ENCODE measurements around the gene RSU1.

Gene RSU1

DNA sequence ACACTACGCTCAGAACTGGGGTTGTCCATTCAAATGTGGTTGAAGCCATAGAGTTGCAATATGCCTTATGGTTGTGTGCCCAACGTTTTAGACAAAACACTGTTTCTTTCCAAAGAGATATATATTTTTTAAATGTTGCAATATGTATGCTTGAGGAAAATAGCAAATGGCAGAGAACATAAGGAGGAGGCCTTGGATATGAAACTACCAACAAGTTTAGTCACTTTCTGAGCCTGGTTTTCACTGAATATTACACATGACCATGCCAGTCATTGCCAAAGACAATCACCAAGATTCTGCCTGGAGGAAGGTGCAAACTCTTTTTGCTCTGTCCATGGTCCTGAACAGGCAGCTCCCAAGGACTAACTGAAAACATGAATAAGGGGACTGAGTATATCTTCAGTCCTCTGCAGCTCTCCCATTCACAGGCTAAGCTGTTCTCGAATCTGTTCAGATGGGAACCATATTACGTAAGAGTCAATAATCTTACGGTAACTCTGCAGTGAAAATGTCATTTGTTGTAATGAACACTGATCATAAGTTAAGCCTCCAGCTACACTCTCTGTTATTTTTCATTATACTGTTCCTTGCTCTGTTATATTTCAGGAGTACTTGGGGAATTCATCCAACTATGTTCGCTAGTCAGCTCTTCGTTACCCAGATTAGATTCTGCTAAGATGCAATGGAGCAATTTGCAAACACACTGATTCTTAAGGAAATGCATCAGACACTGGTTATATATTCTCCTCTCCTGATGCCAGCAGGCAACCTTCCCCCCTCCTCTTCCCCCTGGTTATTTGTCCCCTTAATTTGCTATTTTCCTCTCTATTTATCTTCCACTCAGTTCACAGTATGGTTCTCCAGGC, 204.9 kb downstream of the RSU1 start:
- no peaks in the 10 kb centered on the region for H3K9me3 ChIP-seq (ENCODE audit: low read length)
- H3K36me3 ChIP-seq (ENCODE audit: insufficient read depth, low read length), result no peaks in the 10 kb centered on the region
- no peak overlapping the region for H2AFZ ChIP-seq (ENCODE audit: low read depth, low read length)

DNA sequence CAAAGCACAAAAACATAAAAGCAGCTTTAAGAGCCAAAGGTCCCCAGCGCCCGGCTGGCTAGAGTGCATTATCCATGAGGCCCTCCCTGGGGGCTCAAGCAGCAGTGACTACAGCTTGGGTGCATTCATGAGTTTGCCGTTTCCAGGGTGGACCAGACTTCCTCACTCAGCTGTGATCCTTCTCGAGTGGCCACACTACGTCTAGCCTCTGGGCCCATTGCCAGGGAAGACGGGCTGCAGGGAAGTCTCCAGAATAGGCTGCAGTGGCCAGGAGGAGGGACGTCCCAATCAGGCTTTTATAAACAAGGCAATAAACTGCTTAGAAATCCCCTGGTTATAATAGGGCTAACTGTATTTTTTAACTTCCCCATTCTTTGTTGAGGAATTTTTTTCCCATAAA, 206.2 kb downstream of the RSU1 start:
- no peak overlapping the region for H3K4me3 ChIP-seq (ENCODE audit: low read length)
- H2AFZ ChIP-seq (ENCODE audit: low read depth, low read length), result no peak overlapping the region
- H3K4me1 ChIP-seq (ENCODE audit: insufficient read depth, low read length), result no peaks in the 10 kb centered on the region
- no peaks in the 10 kb centered on the region for H3K27me3 ChIP-seq (ENCODE audit: insufficient read depth, low read length)
- H3K36me3 ChIP-seq (ENCODE audit: insufficient read depth, low read length), result no peaks in the 10 kb centered on the region
- no peaks in the 10 kb centered on the region for H3K9me3 ChIP-seq (ENCODE audit: low read length)

More for the DNA sequence above, 204.9 kb downstream of the RSU1 start:
- Histone ChIP-seq H3K4me1 (ENCODE audit: insufficient read depth, low read length) (no peaks in the 10 kb centered on the region), H3K27me3 (ENCODE audit: insufficient read depth, low read length) (no peaks in the 10 kb centered on the region), H3K4me3 (ENCODE audit: low read length) (no peak overlapping the region)

DNA sequence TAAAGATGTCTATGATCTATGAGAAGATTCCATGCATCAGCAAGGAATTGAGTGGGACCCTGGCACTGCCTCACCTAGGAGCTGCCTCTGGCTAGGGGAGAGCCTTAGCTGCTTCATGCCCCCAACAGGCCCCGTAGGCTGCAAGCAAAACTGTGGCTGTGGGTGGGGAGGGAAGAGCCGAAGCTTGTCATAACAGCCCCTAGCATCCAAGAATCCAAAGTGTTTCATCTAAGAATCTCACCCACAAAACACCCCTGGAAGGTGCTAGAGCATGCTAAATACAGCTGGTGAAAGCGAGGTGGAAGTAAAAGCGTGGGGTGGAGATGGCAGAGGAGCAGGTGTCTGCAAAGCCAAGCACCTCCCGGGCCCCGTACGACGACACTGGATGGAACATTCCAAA, 208.0 kb downstream of the RSU1 start:
- no peaks in the 10 kb centered on the region for H3K4me1 ChIP-seq (ENCODE audit: insufficient read depth, low read length)
- no peaks in the 10 kb centered on the region for H3K9me3 ChIP-seq (ENCODE audit: low read length)
- no peaks in the 10 kb centered on the region for H3K36me3 ChIP-seq (ENCODE audit: insufficient read depth, low read length)
- H2AFZ ChIP-seq (ENCODE audit: low read depth, low read length), result no peak overlapping the region
- no peaks in the 10 kb centered on the region for H3K27me3 ChIP-seq (ENCODE audit: insufficient read depth, low read length)
- no peak overlapping the region for H3K4me3 ChIP-seq (ENCODE audit: low read length)

DNA sequence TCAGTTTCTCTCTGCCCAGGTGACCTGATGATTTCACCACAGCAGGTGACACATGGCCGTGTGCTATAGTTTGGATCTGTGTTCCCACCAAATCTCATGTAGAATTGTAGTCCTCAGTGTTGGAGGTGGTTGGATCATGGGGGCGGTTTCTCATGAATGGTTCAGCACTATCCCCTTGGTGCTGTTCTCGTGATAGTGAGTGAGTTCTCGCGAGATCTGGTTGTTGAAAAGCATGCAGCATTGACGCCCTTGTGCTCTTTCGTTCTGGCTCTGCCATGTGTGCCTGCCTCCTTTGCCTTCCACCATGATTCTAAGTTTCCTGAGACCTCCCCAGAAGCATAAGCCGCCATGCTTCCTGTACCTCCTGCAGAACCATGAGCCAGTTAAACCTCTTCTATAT, 210.3 kb downstream of the RSU1 start:
- no peaks in the 10 kb centered on the region for H3K4me1 ChIP-seq (ENCODE audit: insufficient read depth, low read length)
- H3K4me3 ChIP-seq (ENCODE audit: low read length), result no peak overlapping the region
- H2AFZ ChIP-seq (ENCODE audit: low read depth, low read length), result no peak overlapping the region
- no peaks in the 10 kb centered on the region for H3K27me3 ChIP-seq (ENCODE audit: insufficient read depth, low read length)
- no peaks in the 10 kb centered on the region for H3K9me3 ChIP-seq (ENCODE audit: low read length)
- no peaks in the 10 kb centered on the region for H3K36me3 ChIP-seq (ENCODE audit: insufficient read depth, low read length)

DNA sequence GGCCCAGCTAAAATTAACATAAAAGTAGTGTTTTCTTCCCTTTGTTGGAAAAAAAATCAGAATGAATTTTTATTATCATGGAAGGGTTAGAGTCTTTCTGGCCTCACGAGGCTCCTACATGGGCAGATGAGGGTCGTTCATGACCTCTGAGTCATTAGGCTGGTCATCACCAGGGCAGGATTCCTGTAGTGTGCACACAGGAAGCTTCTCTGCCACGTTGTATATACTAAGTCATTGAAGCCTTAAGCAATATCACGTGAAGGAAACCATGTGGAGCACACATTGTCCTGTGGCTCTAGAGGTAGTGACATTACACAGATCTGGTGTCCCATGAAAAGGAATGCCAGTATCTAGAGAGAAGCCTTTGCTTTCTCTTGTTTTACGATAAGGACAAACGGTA, 210.8 kb downstream of the RSU1 start:
- Histone ChIP-seq H3K27me3 (ENCODE audit: insufficient read depth, low read length) (no peaks in the 10 kb centered on the region), H3K9me3 (ENCODE audit: low read length) (no peaks in the 10 kb centered on the region), H2AFZ (ENCODE audit: low read depth, low read length) (no peak overlapping the region), H3K4me3 (ENCODE audit: low read length) (no peak overlapping the region), H3K4me1 (ENCODE audit: insufficient read depth, low read length) (no peaks in the 10 kb centered on the region), H3K36me3 (ENCODE audit: insufficient read depth, low read length) (no peaks in the 10 kb centered on the region)

DNA sequence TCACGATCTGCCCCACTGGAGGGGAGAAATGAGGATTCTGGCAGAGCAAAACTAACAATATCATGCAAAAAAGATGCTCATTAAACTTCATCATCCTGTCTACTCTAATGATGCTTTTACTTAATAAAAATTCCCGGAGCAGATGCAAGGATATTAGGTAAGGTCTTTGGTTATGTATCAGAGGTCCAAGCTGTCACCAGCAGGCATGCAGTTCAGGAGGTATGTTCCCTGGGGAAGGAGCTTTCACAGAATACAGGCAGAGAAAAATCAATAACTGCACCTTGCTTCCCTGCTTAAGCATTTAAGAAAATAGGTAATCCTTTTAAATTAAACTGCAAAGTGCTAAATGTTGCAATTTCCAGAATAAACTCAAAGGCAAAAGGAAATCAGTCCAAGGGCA, 213.9 kb downstream of the RSU1 start:
- Histone ChIP-seq H2AFZ (ENCODE audit: low read depth, low read length) (no peak overlapping the region), H3K36me3 (ENCODE audit: insufficient read depth, low read length) (no peaks in the 10 kb centered on the region), H3K9me3 (ENCODE audit: low read length) (no peaks in the 10 kb centered on the region), H3K4me1 (ENCODE audit: insufficient read depth, low read length) (no peaks in the 10 kb centered on the region), H3K27me3 (ENCODE audit: insufficient read depth, low read length) (no peaks in the 10 kb centered on the region), H3K4me3 (ENCODE audit: low read length) (no peak overlapping the region)

DNA sequence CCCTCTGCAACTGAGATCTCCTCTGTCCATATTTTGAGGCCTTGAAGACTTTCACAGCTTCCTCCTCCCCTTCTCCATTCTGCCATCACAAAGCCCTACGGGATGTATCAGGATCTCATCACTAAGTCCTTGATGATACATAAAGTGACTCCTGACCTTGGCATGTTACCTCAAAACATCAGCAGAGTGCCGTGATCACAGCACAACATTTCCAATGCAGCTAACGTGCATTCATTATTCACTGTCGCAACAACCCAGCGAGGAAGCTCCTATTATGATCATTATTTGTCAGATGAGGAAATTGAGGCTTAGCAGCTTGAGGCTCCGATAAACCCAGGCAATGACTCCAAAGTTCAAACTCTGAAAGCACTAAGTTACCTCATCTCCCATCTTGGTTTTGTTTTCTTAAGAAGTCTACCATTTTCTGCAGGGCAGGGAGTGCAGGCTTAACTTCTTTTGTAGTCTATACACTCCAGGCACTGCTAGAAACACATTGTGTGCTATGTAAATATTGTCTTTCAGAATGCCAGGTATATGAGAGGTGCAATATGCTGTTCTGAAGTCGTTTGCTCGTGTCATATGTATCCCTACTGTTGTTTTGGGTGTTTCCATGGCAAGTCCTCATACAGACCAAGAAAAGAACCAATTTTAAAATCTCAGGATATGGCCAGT, 215.0 kb downstream of the RSU1 start:
- Histone ChIP-seq H3K9me3 (ENCODE audit: low read length) (no peaks in the 10 kb centered on the region), H3K36me3 (ENCODE audit: insufficient read depth, low read length) (no peaks in the 10 kb centered on the region), H3K4me3 (ENCODE audit: low read length) (no peak overlapping the region), H2AFZ (ENCODE audit: low read depth, low read length) (no peak overlapping the region), H3K27me3 (ENCODE audit: insufficient read depth, low read length) (no peaks in the 10 kb centered on the region), H3K4me1 (ENCODE audit: insufficient read depth, low read length) (no peaks in the 10 kb centered on the region)

DNA sequence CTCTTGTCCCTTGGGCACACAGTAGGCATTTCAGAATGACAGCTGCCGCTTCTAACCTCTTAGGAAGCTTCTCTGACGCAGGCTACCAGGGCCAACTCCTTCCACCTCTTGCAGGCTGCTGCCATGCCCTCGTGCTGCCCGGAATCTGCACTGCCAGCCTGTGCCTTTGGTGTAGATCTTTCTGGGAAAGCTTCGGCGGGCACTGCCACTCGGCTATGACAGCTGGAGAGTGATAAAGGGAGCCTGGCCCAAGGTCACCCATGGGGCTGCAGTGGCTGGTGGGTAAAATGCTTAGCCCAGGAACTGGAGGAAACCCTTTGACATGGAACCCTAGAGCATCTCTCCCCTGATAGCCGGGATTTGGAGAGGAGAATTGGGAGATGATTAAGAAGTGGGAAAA, 217.6 kb downstream of the RSU1 start:
- H2AFZ ChIP-seq (ENCODE audit: low read depth, low read length), result no peak overlapping the region
- no peaks in the 10 kb centered on the region for H3K9me3 ChIP-seq (ENCODE audit: low read length)
- no peaks in the 10 kb centered on the region for H3K36me3 ChIP-seq (ENCODE audit: insufficient read depth, low read length)
- no peaks in the 10 kb centered on the region for H3K4me1 ChIP-seq (ENCODE audit: insufficient read depth, low read length)
- no peak overlapping the region for H3K4me3 ChIP-seq (ENCODE audit: low read length)
- no peaks in the 10 kb centered on the region for H3K27me3 ChIP-seq (ENCODE audit: insufficient read depth, low read length)

DNA sequence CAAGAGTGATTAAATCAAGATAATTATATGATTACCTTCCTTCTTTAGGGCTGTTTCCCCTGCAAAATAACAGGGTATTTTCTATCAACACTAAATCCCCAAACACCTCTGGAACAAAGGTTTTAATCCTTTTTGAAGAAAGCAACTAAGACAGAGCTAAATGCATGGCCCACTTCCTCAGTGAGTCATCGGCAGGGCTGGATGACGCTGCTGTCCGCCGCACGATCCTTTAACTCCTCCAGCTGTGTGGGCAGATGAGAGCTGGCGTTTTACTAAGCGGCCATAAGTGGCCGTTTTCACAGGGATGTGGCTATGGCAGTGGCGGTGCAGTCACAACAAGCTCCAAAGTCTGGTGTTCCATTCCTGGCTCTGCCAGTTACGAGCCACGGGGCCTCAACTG, 219.6 kb downstream of the RSU1 start:
- no peak overlapping the region for H3K4me3 ChIP-seq (ENCODE audit: low read length)
- no peaks in the 10 kb centered on the region for H3K27me3 ChIP-seq (ENCODE audit: insufficient read depth, low read length)
- H2AFZ ChIP-seq (ENCODE audit: low read depth, low read length), result no peak overlapping the region
- no peaks in the 10 kb centered on the region for H3K4me1 ChIP-seq (ENCODE audit: insufficient read depth, low read length)
- no peaks in the 10 kb centered on the region for H3K36me3 ChIP-seq (ENCODE audit: insufficient read depth, low read length)
- H3K9me3 ChIP-seq (ENCODE audit: low read length), result no peaks in the 10 kb centered on the region

DNA sequence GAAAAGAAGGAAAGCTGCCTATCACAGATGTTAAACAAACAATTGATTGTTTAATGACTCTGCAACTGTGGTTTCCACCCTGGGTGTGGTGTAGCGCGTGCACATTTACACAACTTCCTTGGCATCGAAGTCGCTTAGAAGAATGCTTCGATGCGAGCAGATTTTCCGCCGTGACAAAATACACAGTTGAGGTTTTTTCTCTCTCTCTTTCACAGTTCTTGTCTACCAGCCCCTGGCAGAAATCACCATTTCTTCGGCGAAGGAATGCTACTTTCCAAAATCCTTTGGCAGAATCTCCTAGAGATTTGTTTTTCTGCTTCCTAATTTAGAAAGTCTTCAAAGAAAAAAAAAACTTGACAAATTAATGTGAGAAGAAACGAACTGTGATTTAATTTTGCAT, 224.8 kb downstream of the RSU1 start:
- no peaks in the 10 kb centered on the region for H3K27me3 ChIP-seq (ENCODE audit: insufficient read depth, low read length)
- no peaks in the 10 kb centered on the region for H3K36me3 ChIP-seq (ENCODE audit: insufficient read depth, low read length)
- H2AFZ ChIP-seq (ENCODE audit: low read depth, low read length), result no peak overlapping the region
- no peak overlapping the region for H3K4me3 ChIP-seq (ENCODE audit: low read length)
- no peaks in the 10 kb centered on the region for H3K9me3 ChIP-seq (ENCODE audit: low read length)
- H3K4me1 ChIP-seq (ENCODE audit: insufficient read depth, low read length), result peaks cover 6% of the 10 kb centered on the region

DNA sequence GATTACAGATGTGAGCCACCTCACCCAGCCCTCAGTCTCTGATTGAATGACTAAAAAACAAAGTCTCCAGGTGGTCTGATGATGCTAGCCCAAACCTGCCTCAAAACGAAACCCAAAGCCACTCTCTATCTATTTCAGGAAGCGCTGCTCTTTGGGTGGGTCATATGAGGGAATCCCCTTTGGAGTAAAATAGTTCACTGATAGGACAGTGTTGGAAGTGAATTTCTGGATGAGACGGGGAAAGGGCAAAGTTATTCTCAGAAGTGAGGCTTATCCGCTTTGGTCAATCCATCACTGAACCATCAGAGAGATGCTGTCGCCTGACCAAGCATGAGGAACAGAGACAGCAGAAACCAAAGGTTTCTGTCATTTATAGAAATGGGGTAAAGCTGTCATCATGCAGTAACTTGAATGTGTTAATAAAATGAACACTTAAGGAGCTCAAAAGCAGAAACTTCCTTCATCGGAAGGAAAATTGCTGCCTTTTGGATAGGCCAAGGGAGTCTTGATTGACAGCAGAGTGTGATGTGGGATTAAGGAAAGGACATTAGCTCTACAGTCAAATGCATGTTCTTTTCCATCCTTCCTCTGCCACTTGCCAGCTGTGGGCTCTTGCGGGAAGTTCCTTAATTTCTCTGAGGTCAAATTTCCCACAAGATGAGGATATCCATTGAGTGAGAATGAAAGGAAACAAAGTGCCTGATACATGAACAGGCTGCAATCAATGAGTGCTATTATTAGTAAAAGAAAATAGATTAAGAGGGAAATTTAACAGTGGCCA, 230.7 kb downstream of the RSU1 start:
- Histone ChIP-seq H3K4me3 (ENCODE audit: low read length) (no peak overlapping the region), H3K36me3 (ENCODE audit: insufficient read depth, low read length) (no peaks in the 10 kb centered on the region), H3K4me1 (ENCODE audit: insufficient read depth, low read length) (no peaks in the 10 kb centered on the region), H3K27me3 (ENCODE audit: insufficient read depth, low read length) (no peaks in the 10 kb centered on the region), H2AFZ (ENCODE audit: low read depth, low read length) (no peak overlapping the region), H3K9me3 (ENCODE audit: low read length) (no peaks in the 10 kb centered on the region)

DNA sequence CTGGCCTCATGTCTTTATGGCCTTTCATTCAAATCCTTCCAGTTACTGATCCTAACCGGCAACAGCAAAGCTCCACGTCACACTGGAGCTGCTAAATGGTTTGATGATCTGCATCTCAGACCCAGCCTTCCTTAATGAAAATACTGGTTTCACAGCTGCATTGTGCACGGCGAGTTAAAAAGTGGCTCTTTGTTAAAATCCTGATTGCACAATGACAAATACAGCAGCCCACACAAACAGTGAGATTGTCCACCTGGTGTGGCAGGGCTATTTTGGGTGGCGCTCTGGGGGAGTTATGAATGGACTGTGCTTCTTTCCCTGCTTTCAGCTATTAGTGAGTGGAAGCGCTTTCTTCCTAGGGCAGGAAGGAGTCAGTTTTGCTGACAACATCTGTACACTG, 232.1 kb downstream of the RSU1 start:
- no peak overlapping the region for H2AFZ ChIP-seq (ENCODE audit: low read depth, low read length)
- H3K27me3 ChIP-seq (ENCODE audit: insufficient read depth, low read length), result no peaks in the 10 kb centered on the region
- no peaks in the 10 kb centered on the region for H3K9me3 ChIP-seq (ENCODE audit: low read length)
- H3K4me3 ChIP-seq (ENCODE audit: low read length), result no peak overlapping the region
- no peaks in the 10 kb centered on the region for H3K4me1 ChIP-seq (ENCODE audit: insufficient read depth, low read length)
- no peaks in the 10 kb centered on the region for H3K36me3 ChIP-seq (ENCODE audit: insufficient read depth, low read length)

DNA sequence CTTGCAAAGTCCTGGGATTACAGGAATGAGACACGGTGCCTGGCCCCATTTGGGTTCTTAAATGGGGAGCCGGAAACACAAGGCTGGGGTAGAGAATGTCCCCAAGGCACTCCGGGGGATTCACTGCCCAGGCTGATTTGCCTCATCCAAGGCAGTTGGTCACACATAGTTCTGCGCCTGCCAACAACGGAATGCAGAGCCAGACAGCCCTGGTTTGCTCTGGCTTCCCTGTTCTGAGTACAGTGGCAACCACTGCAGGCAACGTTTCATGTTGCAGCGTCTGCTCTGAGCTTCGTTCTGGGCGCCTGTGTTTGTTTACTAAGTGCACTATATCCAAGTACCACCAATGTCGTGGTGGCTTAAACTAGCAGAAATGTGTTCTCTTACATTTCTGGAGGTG, 233.8 kb downstream of the RSU1 start:
- no peak overlapping the region for H2AFZ ChIP-seq (ENCODE audit: low read depth, low read length)
- no peaks in the 10 kb centered on the region for H3K9me3 ChIP-seq (ENCODE audit: low read length)
- no peaks in the 10 kb centered on the region for H3K4me1 ChIP-seq (ENCODE audit: insufficient read depth, low read length)
- H3K27me3 ChIP-seq (ENCODE audit: insufficient read depth, low read length), result no peaks in the 10 kb centered on the region
- no peaks in the 10 kb centered on the region for H3K36me3 ChIP-seq (ENCODE audit: insufficient read depth, low read length)
- H3K4me3 ChIP-seq (ENCODE audit: low read length), result no peak overlapping the region

Data from neuron (in vitro differentiated cells).